ENCODE measurements around the gene HIVEP3.

DNA sequence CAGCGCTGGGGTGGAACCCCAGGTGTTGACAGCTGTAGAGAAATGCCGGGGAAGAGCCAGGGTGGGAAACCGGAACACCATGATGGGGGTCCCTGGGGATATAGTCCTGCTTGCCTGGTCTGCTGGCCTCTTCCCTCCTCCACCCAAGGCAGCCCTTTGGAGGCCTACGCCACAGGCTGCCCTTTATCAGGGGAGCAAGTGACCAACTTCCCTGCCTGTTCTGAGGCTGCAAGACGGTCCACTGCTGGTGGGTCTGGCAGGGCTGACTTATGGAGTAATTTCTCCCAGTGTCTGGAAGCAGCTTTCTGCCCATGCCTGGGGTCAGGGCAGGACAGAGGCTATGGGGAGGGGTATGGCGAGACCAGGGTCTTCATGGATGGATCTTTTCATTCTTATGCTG lies 383.4 kb downstream of the HIVEP3 start:
- TF ChIP-seq EZH2 (IDR thresholded peaks at IDR 0.05) (no peak), POLR2AphosphoS5 (IDR thresholded peaks at IDR 0.05; ENCODE audit: borderline replicate concordance, low read depth, low read length) (no peak)
